Lung microvascular endothelial cell (primary cell): ENCODE data around the gene CHMP4B. TPM values are rescaled to one million over a fixed set of nuclear protein-coding genes. Genes with fewer than 3 reads are reported as not detected.
"Not testable (repeated sequence)": the region's sequence is repeated elsewhere in the genome, so short reads cannot be mapped to it uniquely, and the experiment has no call there.

Experiments used
- DNase-seq, 2 donors: peaks; one replicate each; pipeline versions ENCODE4 v3.0.0 to v3.0.0-alpha.2; 2010; ENCODE audit warnings: low read depth in 2 of 2
- total RNA-seq: library from RNA; depleted of rRNA; stranded (reverse); fragments of >200 nt; gene quantifications from 2 replicates; pipeline ENCODE4 v1.2.1, GENCODE V29; 2014

CHMP4B gene
- total RNA-seq, 1 donor from 2014 or later, result 34.1 TPM

DNA sequence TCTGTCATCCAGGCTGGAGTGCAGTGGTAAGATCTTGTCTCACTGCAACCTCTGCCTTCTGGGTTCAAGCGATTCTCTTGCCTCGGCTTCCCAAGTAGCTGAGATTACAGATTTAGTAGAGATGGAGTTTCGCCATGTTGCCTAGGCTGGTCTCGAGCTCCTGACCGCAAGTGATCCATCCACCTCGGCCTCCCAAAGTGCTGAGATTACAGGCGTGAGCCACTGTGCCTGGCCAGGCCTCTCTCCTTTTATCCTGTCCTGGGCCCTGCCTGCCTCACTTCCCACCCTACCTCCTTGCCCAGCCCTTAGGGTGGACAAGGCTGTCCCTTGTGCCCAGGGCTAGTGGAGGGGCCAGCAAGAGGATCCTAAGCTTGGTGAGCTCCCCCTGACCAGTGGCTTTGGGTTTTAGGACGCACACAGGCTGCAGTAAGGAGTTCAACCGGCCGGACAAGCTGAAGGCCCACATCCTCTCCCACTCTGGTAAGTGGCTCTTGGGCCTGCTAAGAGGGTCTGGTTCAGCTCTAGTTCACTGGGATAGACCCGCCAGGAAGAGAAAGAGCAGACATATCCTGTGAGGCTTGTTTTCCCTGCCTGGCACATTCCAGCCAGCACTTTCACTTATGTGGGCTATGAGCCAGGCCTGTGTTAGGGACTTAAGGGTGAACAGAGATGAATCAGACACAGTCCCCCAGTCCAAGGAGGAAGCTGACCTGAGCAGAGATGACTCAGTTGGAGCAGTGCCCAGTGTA, 21.9 kb upstream of the CHMP4B start:
- peak; percentile 89 to 99 for DNase-seq

DNA sequence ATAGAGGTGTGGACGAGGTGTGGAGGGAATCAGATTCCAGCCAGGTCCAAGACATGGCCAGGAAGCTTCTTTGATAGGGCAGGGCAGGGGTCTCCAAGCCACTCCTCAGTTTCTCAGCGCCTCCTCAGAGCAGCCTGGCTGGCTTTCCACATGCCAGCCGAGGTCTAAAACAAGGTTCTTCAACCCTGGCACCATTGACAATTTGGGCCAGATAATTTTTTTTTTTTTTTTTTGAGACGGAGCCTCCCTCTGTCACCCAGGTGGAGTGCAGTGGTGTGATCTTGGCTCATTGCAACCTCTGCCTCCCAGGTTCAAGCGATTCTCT, 21.3 kb upstream of the CHMP4B start:
- DNase-seq, result no peak

DNA sequence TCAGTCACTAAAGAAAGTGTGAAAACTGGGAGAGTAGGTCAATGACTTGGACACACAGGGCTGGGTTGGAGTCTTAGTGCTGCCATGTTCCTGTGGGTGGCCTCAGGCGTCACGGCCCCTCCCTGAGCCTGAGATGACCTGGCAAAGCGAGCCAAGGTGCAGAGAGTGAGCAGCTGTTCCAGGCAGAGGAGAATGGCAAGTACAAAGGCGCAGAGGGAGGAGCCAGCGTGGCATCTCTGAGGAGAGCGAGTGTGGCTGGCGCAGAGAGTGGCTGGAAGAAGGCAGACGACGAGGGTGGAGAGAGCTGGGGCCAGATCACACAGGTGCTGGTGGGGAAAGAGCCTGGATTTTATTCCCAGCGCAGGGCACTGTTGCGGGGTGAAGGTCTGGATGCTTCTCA, 20.6 kb upstream of the CHMP4B start:
- no peak for DNase-seq

DNA sequence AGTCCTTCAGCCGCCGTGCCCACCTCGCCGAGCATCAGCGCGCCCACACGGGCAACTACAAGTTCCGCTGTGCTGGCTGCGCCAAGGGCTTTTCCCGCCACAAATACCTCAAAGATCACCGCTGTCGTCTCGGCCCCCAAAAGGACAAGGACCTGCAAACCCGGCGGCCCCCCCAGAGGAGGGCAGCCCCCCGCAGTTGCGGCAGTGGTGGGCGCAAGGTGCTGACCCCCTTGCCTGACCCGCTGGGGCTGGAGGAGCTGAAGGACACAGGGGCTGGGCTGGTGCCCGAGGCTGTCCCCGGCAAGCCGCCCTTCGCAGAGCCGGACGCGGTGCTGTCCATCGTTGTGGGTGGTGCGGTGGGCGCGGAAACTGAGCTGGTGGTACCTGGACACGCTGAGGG, 20.1 kb upstream of the CHMP4B start:
- no peak for DNase-seq

DNA sequence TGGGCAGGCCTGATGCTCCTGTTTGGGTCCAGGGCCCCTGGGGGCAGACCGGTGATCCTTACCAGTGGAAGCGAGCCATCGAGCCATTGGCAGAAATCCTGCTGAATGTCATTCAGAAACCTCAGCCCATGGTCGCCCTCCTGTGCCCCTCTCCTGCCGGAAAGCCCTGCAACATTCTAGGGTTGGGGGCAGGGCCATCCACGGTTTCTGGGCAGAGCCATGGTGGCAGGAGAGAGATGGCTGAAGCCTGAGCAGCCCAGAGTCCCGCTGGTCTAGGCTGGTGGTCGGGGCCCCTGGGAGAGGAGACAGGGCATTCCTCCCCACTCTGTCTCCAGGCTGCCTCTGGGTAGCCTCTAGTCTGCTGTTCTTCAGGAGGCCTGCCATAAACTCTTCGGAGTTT, 19.6 kb upstream of the CHMP4B start:
- no peak for DNase-seq

DNA sequence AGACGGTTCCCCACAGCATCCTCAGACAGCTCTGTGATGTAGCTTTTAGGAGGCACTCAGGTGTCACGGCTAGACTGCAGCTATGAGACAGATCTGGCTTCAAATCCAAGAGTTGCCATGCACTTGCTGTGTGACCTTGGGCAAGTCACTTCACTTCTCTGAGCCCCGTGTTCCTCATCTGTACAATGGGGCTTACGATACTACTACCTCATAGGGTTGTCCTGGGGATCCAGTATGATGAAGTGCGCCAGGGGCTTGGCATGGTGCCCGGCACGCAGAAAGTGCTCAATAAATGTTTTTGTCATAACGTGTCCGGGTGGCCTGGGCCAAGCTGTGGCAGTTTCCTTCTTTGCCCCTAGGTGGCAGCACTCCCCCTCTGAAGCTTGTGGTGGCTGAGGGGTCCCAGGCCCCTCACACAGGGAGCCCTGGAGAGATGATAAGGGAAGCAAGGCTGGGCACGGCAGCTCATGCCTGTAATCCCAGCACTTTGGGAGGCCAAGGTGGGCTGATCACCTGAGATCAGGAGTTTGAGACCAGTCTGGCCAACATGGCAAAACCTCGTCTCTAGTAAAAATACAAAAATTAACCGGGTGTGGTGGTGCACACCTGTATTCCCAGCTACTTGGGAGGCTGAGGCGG, 19.1 kb upstream of the CHMP4B start:
- peak; percentile 72 to 74 for DNase-seq

DNA sequence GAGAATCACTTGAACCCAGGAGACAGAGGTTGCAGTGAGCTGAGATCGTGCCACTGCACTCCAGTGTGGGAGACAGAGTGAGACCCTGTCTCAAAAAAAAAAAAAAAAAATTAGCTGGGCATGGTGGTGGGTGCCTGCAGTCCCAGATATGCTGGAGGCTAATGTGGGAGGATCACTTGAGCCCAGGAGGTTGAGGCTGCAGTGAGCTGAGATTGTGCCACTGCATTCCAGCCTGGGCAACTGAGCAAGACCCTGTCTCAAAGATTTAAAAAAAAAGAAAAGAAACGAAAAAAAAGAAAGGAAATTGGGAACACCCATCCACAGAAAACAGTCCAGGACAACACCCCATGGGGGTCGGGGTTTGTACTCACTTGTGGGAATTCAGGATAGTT, 18.6 kb upstream of the CHMP4B start:
- not testable (repeated sequence) for DNase-seq

DNA sequence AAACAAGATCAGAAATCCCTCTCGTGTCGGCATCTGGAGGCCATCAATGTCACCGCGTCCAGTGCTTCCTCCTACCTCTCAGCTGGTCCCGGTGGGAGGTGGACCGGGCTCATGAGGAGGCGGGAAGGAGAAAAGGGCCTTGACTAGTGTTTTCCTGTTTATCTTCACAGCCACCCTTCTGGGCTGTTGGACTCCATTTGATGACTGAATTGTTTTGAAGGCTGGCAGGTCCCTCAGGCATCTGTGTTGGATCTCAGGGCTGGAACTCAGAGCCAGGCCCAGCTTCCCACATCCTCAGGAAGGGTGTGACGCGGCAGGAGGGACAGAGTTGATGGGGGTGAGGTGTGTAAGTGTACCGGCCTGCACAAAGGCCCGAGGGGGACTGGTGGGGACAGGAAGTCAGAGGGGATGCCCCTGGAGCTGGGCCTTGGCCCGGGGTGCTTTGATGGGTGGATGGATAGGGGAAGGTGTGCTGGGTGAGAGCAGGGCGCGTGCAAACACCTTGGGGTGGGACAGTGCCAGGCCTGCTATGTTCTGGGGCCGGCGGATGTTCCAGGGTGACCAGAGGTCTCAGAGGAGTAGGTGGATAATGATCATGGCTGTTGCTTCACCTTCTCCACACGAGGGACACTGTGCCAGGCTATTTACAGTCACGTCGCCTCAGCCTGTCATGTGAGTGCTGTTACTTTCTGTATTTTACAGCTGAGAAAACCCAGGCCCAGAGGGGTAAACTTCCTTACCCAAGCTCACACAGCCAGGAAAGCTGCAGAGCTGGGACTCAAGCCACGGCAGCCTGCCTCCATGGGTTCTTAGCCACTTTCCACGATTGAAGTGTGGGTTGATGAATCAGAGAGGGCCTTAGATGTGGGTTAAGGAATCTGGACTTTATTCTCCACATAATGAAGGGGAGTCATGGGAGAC, 17.9 kb upstream of the CHMP4B start:
- DNase-seq, result peak; percentile 59 to 81

DNA sequence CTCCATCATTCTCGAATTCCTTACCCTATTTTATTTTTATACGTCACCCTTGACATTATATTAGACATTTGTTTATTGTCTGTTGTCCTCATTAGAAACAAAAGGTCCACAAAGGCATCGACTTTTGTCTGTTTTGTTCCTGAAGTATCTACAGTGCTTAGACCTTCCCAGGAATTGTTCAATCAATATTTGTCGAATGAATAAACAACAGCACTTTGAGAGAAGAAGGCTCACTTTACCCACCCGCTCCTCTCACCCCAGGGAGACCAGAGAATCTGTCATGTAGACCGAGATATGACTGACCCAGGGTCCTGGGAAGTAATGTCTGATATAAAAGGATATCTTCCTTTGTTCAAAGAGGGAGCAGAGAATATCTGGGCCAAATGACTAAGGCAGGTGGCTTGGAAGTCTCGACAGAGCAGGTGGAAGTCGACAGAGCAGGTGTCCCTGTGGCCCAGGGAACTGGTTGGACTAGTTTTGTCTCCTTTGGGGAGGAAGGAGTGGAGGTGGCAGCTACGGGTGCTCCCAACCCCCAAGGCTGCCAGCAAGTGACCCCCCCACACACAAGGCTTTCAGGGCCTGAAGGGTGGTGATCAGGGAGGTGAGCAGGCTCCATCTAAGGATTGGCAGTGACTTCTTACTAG, 14.8 kb upstream of the CHMP4B start:
- no peak for DNase-seq

DNA sequence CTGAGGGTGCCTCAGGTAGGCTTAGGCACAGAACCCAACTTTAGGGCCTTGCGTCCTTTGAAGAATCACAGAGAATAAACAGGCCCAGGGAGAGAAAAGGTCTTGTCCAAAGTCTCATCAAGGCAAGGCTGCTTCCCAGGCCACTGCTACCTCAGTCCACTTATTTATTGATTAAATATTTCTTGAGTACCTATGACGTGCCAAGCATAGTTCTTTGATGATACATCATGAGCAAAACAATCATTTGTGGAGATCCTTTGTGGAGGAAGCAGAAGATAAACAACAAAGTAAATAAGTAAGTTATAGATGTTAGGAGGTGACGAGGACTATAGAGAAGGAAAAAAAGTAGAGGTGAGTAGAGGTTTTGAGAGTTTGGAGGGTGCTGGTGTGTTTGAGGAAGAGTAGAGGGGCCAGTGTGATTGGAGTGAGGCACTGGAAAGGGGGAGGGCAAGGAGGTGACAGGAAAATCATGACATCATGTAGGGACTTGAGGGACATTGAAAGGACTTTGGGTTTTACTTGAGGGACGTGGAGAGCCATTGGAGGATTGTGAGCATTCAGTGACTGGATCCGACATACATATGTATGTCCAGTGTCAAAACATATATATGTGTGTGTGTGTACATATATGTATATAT, 14.1 kb upstream of the CHMP4B start:
- DNase-seq, result no peak

DNA sequence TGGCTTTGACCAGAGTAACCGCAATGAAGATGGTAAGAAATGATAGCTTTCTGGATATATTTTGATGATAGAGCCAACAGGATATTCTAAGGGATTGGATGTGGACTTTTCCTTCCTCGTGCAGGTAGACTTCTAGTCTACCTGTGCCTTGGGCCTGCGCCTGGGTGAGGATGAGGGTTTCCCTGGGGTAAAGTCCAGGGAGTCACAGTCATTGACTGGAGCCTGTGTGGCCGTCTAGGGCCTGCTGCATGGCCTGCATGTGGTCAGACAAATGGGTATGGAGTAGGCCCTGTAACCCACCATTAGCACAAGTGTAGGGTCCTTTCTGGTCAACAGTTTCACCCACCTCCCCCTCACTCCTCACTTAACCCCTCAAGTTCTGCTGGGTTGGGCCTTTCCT, 12.7 kb upstream of the CHMP4B start:
- no peak for DNase-seq

DNA sequence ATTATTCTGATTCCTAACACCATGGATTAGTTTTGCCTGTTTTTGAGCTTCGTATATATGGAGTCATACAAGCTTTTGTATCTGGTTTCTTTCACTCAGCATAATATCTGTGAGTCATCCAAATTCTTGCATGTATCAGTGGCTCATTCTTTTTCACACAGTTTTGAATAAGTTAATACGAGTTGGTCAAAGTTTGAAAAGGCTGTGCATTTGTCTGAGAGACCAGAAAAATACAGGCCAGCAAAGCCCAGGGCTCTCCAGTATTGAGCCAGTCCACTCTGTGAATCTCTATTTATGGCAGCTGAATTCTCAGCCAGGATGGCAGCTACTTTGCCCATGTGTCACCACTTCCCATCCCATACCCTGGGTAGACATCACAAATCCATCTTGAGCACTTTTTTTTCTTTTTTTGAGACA, 7.2 kb upstream of the CHMP4B start:
- peak in 1 of 2 donors; percentile 58 for DNase-seq

DNA sequence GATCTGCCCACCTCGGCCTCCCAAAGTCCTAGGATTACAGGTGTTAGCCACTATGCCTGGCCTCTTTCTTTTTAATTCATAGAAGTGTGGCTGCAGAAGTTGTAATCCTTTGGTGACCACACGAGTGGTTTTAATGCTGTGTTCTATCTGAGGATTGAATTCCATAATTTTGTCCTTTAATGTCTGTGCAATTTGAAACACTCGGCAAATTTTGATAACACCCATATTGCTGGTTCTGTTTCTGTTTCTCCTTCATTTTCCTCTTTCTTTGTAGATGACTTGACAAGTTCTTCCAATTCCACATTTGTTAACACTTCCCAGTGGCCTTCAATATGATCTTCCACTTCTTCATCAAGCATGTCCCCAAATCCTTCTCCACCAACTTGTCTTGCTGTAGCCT, 2.8 kb upstream of the CHMP4B start:
- no peak for DNase-seq

DNA sequence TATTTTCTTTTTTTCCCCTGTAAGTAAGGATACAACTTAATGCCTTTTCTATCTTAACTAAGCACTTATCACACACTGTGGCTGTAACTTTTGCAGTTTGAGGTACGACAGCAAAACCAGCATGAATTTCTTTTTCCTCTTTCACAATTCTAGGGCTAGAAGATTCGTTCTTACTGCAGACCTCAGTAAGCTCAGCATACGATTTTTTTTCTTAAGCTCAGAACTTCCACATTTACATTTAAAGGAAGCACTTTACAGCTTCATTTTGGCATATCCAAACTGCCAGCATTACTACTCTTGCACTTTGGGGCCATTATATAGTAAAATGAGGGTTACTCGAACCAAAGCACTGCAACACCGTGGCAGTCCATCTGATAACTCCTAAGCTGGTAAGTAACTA, 889 bp upstream of the CHMP4B start:
- DNase-seq, result no peak

DNA sequence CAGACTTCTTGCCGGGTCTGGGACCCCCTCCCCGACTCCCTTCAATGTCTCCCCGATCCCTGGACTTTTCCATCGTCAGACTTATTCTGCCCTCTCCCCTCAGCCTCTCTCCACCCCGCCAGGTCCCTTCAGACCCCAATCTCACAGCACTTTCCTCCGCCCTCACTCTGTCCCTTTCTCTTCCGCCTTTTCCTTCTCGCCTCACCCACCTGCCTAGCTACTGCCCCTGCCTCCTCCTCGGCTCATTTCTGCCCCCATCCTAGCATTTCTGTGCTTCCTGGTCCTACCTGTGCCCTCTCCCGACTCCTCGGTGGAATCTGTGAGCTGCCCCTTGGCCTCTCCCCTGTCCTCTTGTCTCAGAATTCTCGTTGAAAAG, 616 bp downstream of the CHMP4B start:
- DNase-seq, result no peak

DNA sequence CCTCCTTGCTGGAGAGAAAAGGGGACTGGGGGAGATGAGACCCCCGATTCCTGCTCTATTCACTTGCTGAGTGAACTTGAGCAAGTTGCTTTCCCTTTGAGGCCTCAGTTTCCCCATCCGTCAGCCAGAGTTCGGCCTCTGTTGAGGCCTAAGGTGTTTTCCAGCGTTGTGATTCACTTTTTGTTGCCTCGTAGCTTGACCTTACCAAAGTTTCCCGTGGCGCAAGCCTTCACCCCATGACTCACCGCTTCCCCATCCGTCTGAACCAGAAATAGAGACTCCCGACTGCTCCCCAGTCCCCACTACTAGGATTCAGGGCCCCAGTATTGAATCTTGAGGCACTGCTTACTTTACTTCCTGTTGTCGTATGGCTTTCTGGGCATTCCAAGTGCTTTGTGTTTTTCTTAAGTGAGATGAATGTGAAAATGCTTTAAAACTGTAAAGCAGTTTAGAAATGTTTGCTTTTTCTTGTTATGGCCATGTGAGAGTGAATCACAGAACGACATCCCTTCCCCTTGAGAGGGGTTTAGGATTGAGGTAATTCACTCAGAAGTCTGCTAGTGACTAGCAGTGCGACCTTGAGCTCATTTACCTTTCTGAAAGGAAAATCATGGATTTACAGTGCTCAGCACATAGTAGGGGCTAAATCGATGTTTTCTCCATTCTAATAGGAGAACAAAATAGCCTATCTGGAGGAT, 1.2 kb downstream of the CHMP4B start:
- peak; percentile 84 to 94 for DNase-seq

DNA sequence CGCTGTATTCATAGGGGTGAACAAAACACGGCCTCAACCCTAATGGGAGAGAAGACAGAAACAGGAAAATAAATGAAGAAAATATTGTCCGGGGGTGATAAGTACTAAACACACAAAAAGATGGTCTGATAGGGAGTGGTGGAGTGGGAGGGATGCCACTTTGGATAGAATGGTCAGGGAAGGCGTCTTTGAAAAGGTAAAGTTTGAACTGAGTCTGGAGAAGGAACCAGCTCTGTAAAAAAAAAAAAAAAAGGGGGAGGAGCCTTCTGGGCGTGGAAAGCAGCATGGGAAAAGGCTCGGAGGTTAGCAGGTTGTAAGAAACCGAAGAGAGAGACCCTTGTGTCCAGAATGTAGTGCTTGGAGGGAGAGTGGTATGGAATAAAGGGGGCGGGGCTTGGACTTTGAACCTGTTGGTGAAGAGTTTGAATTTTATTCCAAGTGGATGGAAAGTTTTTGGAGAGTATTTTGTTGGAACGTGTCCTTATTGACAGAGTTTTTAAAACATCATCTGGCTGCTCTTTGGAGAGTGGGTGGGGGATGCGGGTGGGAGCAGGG, 1.8 kb downstream of the CHMP4B start:
- peak; percentile 29 to 51 for DNase-seq

DNA sequence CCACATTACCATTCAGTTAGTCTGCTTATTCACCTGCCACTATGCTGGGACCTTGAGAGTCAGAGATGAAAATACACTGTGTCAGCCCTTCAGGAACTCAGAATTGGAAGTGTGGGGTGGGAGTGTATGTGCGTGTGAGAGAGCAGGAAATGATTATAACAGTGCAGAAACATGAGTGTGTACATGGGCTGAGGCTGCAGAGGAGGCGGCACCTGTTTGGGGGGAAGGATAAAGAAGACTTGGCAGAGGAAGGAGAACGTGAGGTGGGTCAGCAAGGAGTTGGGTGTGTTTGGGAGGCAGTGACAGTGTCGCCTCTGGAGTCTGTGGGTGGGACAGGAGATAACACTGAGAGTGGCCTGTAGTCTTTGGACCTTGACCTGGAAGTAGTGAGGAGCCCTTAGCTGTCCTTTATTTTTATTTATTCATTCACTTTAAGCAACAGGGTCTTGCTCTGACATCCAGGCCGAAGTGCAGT, 3.1 kb downstream of the CHMP4B start:
- DNase-seq, result peak; percentile 57 to 77

DNA sequence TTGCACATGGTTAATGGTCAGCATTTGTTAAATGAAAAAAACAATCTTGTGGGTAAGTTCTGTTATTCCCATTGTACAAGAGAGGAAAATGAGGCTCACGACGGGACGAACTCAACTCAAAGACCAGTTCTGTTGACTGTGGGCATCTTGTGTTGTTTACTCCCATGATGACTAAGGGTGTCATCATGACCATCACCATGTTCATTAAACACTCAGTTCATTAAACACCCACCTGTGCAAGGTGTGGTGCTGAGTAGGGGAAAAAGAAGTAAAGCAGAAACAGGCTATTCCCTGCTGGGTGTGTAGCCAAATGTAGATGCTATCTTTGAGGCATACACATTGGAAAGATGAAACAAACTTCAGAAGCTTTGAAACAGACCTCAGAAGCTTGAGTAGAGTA, 4.5 kb downstream of the CHMP4B start:
- no peak for DNase-seq

DNA sequence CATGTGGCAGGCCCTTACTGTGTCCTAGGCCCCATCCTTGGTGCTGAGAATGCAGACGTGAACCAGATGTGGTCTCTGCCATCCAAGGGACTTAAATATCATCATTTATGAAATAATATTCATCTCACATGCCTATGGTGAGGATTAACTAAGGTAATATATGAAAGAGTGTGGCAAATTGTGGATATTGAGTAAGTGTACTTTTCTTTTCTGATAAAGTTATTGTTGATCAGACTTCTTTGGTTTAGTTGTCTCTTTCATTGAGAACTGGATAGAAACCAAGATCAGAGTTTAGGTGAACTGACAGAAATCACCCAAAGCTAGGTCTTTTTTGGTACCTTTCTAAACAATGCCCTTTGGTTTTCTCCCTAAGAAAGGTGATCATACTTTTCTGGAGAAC, 5.0 kb downstream of the CHMP4B start:
- DNase-seq, result no peak
